ENCODE data around the gene CHI3L2.

- TF ChIP-seq CTCF (IDR thresholded peaks at IDR 0.05 in 2 of 3, conservative IDR thresholded peaks at IDR 0.05 in 1 of 3; ENCODE audit: insufficient read depth in 2 of 3, low read depth in 1 of 3, low read length in 3 of 3) (no peak), ZNF707 (CRISPR knock-in tag; conservative IDR thresholded peaks at IDR 0.05) (no peak)
These were observed 52.8 kb downstream of the CHI3L2 start for GRCh38 chr1:111280267-111280666.
